HepG2 (cell line): ENCODE measurements around the gene GJC1. TPM values are rescaled to one million over a fixed set of nuclear protein-coding genes. Genes with fewer than 3 reads are reported as not detected.

ENCODE experiments used
- AHDC1 ChIP-seq: sonication (generic); formaldehyde crosslinking; IDR thresholded peaks from 2 replicates; pipeline ENCODE4 v1.5.1; 2020; ENCODE audit warnings: mild to moderate bottlenecking, missing genetic modification reagents, borderline replicate concordance
- ELF3 ChIP-seq: IDR thresholded peaks from 2 replicates; pipeline ENCODE4 v1.6.1; 2016; ENCODE audit warnings: missing genetic modification reagents, missing compliant biosample characterization
- GATAD2A ChIP-seq: IDR thresholded peaks from 2 replicates; pipeline ENCODE4 v1.6.1; 2016
- GMEB1 ChIP-seq: sonication (generic); formaldehyde crosslinking; IDR thresholded peaks from 2 replicates; pipeline ENCODE4 v1.5.1; 2020; ENCODE audit warnings: missing genetic modification reagents, mild to moderate bottlenecking, borderline replicate concordance
- HNF1B ChIP-seq: sonication (generic); formaldehyde crosslinking; IDR thresholded peaks from 2 replicates; pipeline ENCODE4 v1.5.1; 2020; ENCODE audit warnings: mild to moderate bottlenecking, moderate library complexity, missing genetic modification reagents
- NR2F6 ChIP-seq, 2 experiments: IDR thresholded peaks; 2 replicates each; pipeline ENCODE4 v1.6.1; 2016; ENCODE audit warnings: antibody characterized with exemption in 1 of 2, mild to moderate bottlenecking in 1 of 2
- PTBP1 ChIP-seq: fragments of 200-400 bp; formaldehyde crosslinking; IDR thresholded peaks from 2 replicates; pipeline ENCODE4 v1.6.1; 2018; ENCODE audit warnings: low read length, low read depth; ENCODE audit not compliant: poor library complexity, severe bottlenecking
- SAP130 ChIP-seq: IDR thresholded peaks from 2 replicates; pipeline ENCODE4 v1.6.1; 2016; ENCODE audit warnings: low read depth
- SMC3 ChIP-seq: IDR thresholded peaks from 2 replicates; pipeline ENCODE4 v1.6.1; 2011; ENCODE audit warnings: low read length, improper control_type of control experiment
- STAG1 ChIP-seq: sonication (generic); formaldehyde crosslinking; IDR thresholded peaks from 2 replicates; pipeline ENCODE4 v1.4.0; 2020; ENCODE audit warnings: missing genetic modification reagents
- TGIF2 ChIP-seq: IDR thresholded peaks from 2 replicates; pipeline ENCODE4 v1.6.1; 2016; ENCODE audit warnings: control low read depth, missing compliant biosample characterization
- ZHX1 ChIP-seq: sonication (generic); formaldehyde crosslinking; IDR thresholded peaks from 2 replicates; pipeline ENCODE4 v1.8.1; 2022; ENCODE audit warnings: low read depth, mild to moderate bottlenecking, missing genetic modification reagents
- ZKSCAN8 ChIP-seq: IDR thresholded peaks from 2 replicates; pipeline ENCODE4 v1.6.1; 2016; ENCODE audit warnings: borderline replicate concordance, missing genetic modification reagents, missing compliant biosample characterization
- ZSCAN9 ChIP-seq: IDR thresholded peaks from 2 replicates; pipeline ENCODE4 v1.6.1; 2016; ENCODE audit warnings: borderline replicate concordance
- polyA plus RNA-seq, 8 experiments: library from polyadenylated mRNA; depleted of rRNA in 3 of 8; stranded (reverse) in 7 of 8; unstranded in 1 of 8; fragments of >200 nt; fragmentation: Illumina TruSeq in 4 of 8; extraction: Trizol in 4 of 8; gene quantifications; 2 replicates each; pipeline versions ENCODE4 v1.2.1 to v1.2.3, GENCODE V29; 2011 to 2016; ENCODE audit warnings: low read depth in 4 of 8, missing spikeins in 1 of 8, mixed read lengths in 1 of 8; ENCODE audit not compliant: insufficient read depth in 1 of 8
- total RNA-seq, 5 experiments: library from RNA; depleted of rRNA; stranded (reverse); fragments of >200 nt; fragmentation: Illumina TruSeq; extraction: Trizol; gene quantifications; 2 replicates each; pipeline ENCODE4 v1.2.3, GENCODE V29; 2016; ENCODE audit warnings: low read depth in 1 of 5

Gene GJC1
- total and polyA plus RNA-seq, 2 of the 13 experiments (the other 11 are each of a cell fraction or from before 2014, with no cell fraction given): 1.7 TPM

- TF ChIP-seq HNF1B (CRISPR knock-in tag): peak; percentile 8; the same call in 1 of the 2 replicates
- peak; percentile 19; the same call in 1 of the 2 replicates for TF ChIP-seq TGIF2
- peak; percentile 59 for TF ChIP-seq GATAD2A (CRISPR knock-in tag)
- 0 out of 2 replicates have a peak, but pooled peaks have one; percentile 23 for TF ChIP-seq AHDC1 (CRISPR knock-in tag)
- no peak for TF ChIP-seq ZKSCAN8 (CRISPR knock-in tag)
- TF ChIP-seq PTBP1: peak; percentile 24
- TF ChIP-seq SAP130 (CRISPR knock-in tag): peak; percentile 48; the same call in 1 of the 2 replicates
- TF ChIP-seq SMC3: peak; percentile 53; the same call in 1 of the 2 replicates
- TF ChIP-seq STAG1 (CRISPR knock-in tag): peak; percentile 98
- TF ChIP-seq NR2F6 (IDR thresholded peaks at IDR 0.05): no peak
- peak; percentile 19; the same call in 1 of the 2 replicates for TF ChIP-seq NR2F6 (CRISPR knock-in tag; IDR thresholded peaks at IDR 0.05)
- TF ChIP-seq ZHX1 (CRISPR knock-in tag): no peak
- peak; percentile 24; the same call in 1 of the 2 replicates for TF ChIP-seq ELF3 (CRISPR knock-in tag)
- TF ChIP-seq ZSCAN9: peak; percentile 46; the same call in 1 of the 2 replicates
- TF ChIP-seq GMEB1 (CRISPR knock-in tag): 0 out of 2 replicates have a peak, but pooled peaks have one; percentile 20
These were observed 55.6 kb downstream of the GJC1 start (continued) for GRCh38 chr17:44774271-44775135.
